IPS-11a (cell line): Measurements from ENCODE around the gene MORN2.
A peak's percentile ranks its signal among the peaks of the same experiment; 100 is the strongest.
"Not testable (repeated sequence)": the region's sequence is repeated elsewhere in the genome, so short reads cannot be mapped to it uniquely, and the experiment has no call there.

Experiments
- H3K4me3 ChIP-seq: one replicate; pipeline ENCODE4 v1.5.1; 2013; ENCODE audit warnings: low read depth, low read length, control low read depth

The MORN2 gene

GRCh38 chr2:38875576-38876367 is at the start of gene MORN2, which contains the start of gene DHX57:
Gene MORN2, plus strand, starts transcription at chr2:38875976.
Gene DHX57, minus strand, starts transcription at chr2:38875934. Its CDS starts 7,529 bp downstream, at chr2:38868405.
- peak within 1 kb of the TSS; percentile 99 for H3K4me3 ChIP-seq

GRCh38 chr2:38827539-38828145 is 48.1 kb upstream of the MORN2 start:
- not testable (repeated sequence) for H3K4me3 ChIP-seq

GRCh38 chr2:38828460-38828859 is 47.3 kb upstream of the MORN2 start:
- H3K4me3 ChIP-seq: no peak overlapping the region

- H3K4me3 ChIP-seq: no peak overlapping the region
These were observed 45.8 kb upstream of the MORN2 start for GRCh38 chr2:38829971-38830370.

- no peak overlapping the region for H3K4me3 ChIP-seq
These were observed 45.1 kb upstream of the MORN2 start for GRCh38 chr2:38830526-38831159.

GRCh38 chr2:38835015-38835601 is 40.7 kb upstream of the MORN2 start:
- no peak overlapping the region for H3K4me3 ChIP-seq

- no peak overlapping the region for H3K4me3 ChIP-seq
These were observed 39.8 kb upstream of the MORN2 start for GRCh38 chr2:38835990-38836389.

- no peak overlapping the region for H3K4me3 ChIP-seq
These were observed 39.0 kb upstream of the MORN2 start for GRCh38 chr2:38836791-38837190.

GRCh38 chr2:38850045-38850444 is 25.7 kb upstream of the MORN2 start:
- no peak overlapping the region for H3K4me3 ChIP-seq

- no peak overlapping the region for H3K4me3 ChIP-seq
These were observed 19.6 kb upstream of the MORN2 start for GRCh38 chr2:38856165-38856564.

GRCh38 chr2:38862476-38862875 is 13.3 kb upstream of the MORN2 start:
- no peak overlapping the region for H3K4me3 ChIP-seq

GRCh38 chr2:38863061-38863695 is 12.6 kb upstream of the MORN2 start:
- no peak overlapping the region for H3K4me3 ChIP-seq

GRCh38 chr2:38866773-38867443 is 8.9 kb upstream of the MORN2 start:
- no peak overlapping the region for H3K4me3 ChIP-seq

GRCh38 chr2:38871432-38871831 is 4.3 kb upstream of the MORN2 start:
- H3K4me3 ChIP-seq: no peak overlapping the region

- H3K4me3 ChIP-seq: no peak overlapping the region
These were observed 2.0 kb upstream of the MORN2 start for GRCh38 chr2:38873763-38874162.

GRCh38 chr2:38875227-38875575 is 575 bp upstream of the MORN2 start:
- H3K4me3 ChIP-seq: peak overlapping the region; percentile 99

GRCh38 chr2:38876407-38876806 is 631 bp downstream of the MORN2 start:
- peak overlapping the region; percentile 99 for H3K4me3 ChIP-seq

- H3K4me3 ChIP-seq: no peak overlapping the region
These were observed 10.3 kb downstream of the MORN2 start for GRCh38 chr2:38886063-38886462.

- H3K4me3 ChIP-seq: no peak overlapping the region
These were observed 11.6 kb downstream of the MORN2 start for GRCh38 chr2:38887347-38887746.

GRCh38 chr2:38887902-38888554 is 12.3 kb downstream of the MORN2 start:
- no peak overlapping the region for H3K4me3 ChIP-seq
